H1 (cell line): ENCODE results near the gene EFCAB8. TPM values are rescaled to one million over a fixed set of nuclear protein-coding genes. Genes with fewer than 3 reads are reported as not detected.

Source experiments
- CHD7 ChIP-seq: fragments of 300-600 bp; sonication (generic); IDR thresholded peaks from 2 replicates; pipeline ENCODE4 v1.7.1; 2012; ENCODE audit warnings: low read length, moderate library complexity, mild to moderate bottlenecking, inconsistent platforms; ENCODE audit not compliant: insufficient replicate concordance
- GABPA ChIP-seq: IDR thresholded peaks from 2 replicates; pipeline ENCODE4 v1.6.1; 2011; ENCODE audit warnings: mild to moderate bottlenecking, low read length, moderate library complexity, borderline replicate concordance; ENCODE audit not compliant: insufficient read depth
- JUND ChIP-seq: IDR thresholded peaks from 2 replicates; pipeline ENCODE4 v1.6.1; 2011; ENCODE audit warnings: mild to moderate bottlenecking, improper control_type of control experiment, low read length
- NRF1 ChIP-seq: IDR thresholded peaks from 2 replicates; pipeline ENCODE4 v1.6.1; 2011; ENCODE audit warnings: mild to moderate bottlenecking, low read depth, low read length, improper control_type of control experiment
- PHF8 ChIP-seq: fragments of 200-600 bp; sonication (generic); conservative IDR thresholded peaks from 2 replicates; pipeline ENCODE4 v1.7.1; 2012; ENCODE audit warnings: low read depth, mild to moderate bottlenecking, inconsistent platforms, low read length, moderate library complexity
- POLR2A ChIP-seq, 2 experiments: IDR thresholded peaks; 1 replicate in 1 of 2; 2 replicates in 1 of 2; pipeline ENCODE4 v1.6.1; 2011; ENCODE audit warnings: low read depth in 2 of 2, low read length in 2 of 2, mild to moderate bottlenecking in 2 of 2; ENCODE audit errors: control extremely low read depth in 1 of 2
- SP2 ChIP-seq: IDR thresholded peaks from 2 replicates; pipeline ENCODE4 v1.6.1; 2012; ENCODE audit warnings: mild to moderate bottlenecking, low read length, inconsistent platforms
- polyA plus RNA-seq, 7 experiments: library from polyadenylated mRNA; depleted of rRNA in 3 of 7; stranded (reverse) in 5 of 7; unstranded in 2 of 7; fragments of >200 nt in 5 of 7; fragments of 200-250 nt in 2 of 7; gene quantifications; 1 replicate in 5 of 7; 2 replicates in 1 of 7; 4 replicates in 1 of 7; pipeline versions ENCODE4 v1.2.1 to v1.2.3, GENCODE V29; 2011 to 2013; ENCODE audit warnings: missing spikeins in 2 of 7, mixed read lengths in 2 of 7
- total RNA-seq: library from RNA; stranded (reverse); fragmentation: NEBNext Ultra II Directional; extraction: Animal tissue kit (Norgen Biotek cat#: 25700); gene quantifications from 2 replicates; pipeline ENCODE4 v1.2.1, GENCODE V29; 2021

Gene EFCAB8
- total and polyA plus RNA-seq, 2 of the 8 experiments (the other 6 are each of a cell fraction or from before 2014, with no cell fraction given) = 0.06 to 0.20 TPM

- TF ChIP-seq CHD7 (no peak), JUND (no peak), NRF1 (no peak), POLR2A (IDR thresholded peaks at IDR 0.05; ENCODE audit: control extremely low read depth in 1 of 2, low read depth in 2 of 2, low read length in 2 of 2) (no peak), PHF8 (no peak), SP2 (no peak), GABPA (no peak)
Observed at GRCh38 chr20:32887492-32887891, 28.8 kb downstream of the EFCAB8 start (continued).
